Upper lobe of right lung (tissue), 1 donor: ENCODE measurements around the gene RPA1. TPM values are rescaled to one million over a fixed set of nuclear protein-coding genes. Genes with fewer than 3 reads are reported as not detected.
A peak's percentile ranks its signal among the peaks of the same experiment; 100 is the strongest.
"Not testable (repeated sequence)": the region's sequence is repeated elsewhere in the genome, so short reads cannot be mapped to it uniquely, and the experiment has no call there.

Experiments
- ATAC-seq: fragments of 200-7000 bp; cut with Tn5 transposase; one replicate; pipeline ENCODE4 v1.9.1; 2020; ENCODE audit warnings: mild to moderate bottlenecking, moderate library complexity
- DNase-seq: peaks from one replicate; pipeline ENCODE4 v3.0.0-alpha.2; 2020
- H3K27ac ChIP-seq: fragments of 200-600 bp; one replicate; pipeline ENCODE4 v1.8.0; 2022
- H3K27me3 ChIP-seq: fragments of 200-600 bp; one replicate; pipeline ENCODE4 v1.8.0; 2022; ENCODE audit warnings: mild to moderate bottlenecking
- H3K36me3 ChIP-seq: fragments of 200-600 bp; one replicate; pipeline ENCODE4 v1.8.0; 2022
- H3K4me1 ChIP-seq: fragments of 200-600 bp; one replicate; pipeline ENCODE4 v1.8.0; 2022
- H3K4me3 ChIP-seq: fragments of 200-600 bp; one replicate; pipeline ENCODE4 v1.8.0; 2022; ENCODE audit warnings: mild to moderate bottlenecking
- H3K9me3 ChIP-seq: fragments of 200-600 bp; one replicate; pipeline ENCODE4 v1.8.0; 2022
- intact Hi-C: fragments of 100-400 bp; cut with DNase I; formaldehyde crosslinking; loops from one replicate; pipeline ENCODE4 v1.11.0; 2022
- total RNA-seq: library from RNA; stranded (reverse); fragmentation: NEBNext Ultra II Directional; extraction: Animal tissue kit (Norgen Biotek cat#: 25700); gene quantifications from one replicate; pipeline ENCODE4 v1.2.1, GENCODE V29; 2021
- TF ChIP-seq, protein P1 (sequence below): fragments of 200-600 bp; IDR thresholded peaks from one replicate; pipeline ENCODE4 v1.8.0; 2022; ENCODE audit warnings: antibody characterized with exemption
- donor health status: DM: no; HTN: yes; CAD: no; lungs with severe emphysema.

The RPA1 gene
- total RNA-seq, 1 donor from 2014 or later: 56.7 TPM

DNA sequence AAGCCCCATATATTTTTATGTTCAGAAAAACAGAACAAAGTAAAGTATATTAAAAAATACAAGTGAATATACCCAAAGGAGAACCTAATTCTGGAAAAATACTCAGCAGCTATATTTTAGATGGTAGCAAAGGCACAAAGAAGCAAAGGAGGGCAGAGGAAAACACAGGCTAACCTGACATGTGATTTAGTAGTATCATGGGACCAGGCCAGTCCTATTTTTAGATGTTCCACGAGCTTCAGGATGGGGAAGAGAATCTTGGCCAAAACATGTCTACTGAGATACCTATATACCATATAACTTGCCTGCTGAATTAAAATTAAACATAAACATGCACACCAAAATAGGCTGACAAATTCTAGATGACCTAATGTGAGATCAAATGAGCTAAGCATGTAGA is 33.0 kb upstream of the RPA1 start:
- H3K4me1 ChIP-seq: peaks cover 9% of the 10 kb centered on the region
- no peak for DNase-seq
- H3K9me3 ChIP-seq: no peaks in the 10 kb centered on the region
- no peak overlapping the region for H3K4me3 ChIP-seq
- H3K27me3 ChIP-seq: no peaks in the 10 kb centered on the region
- H3K36me3 ChIP-seq: peaks cover 24% of the 10 kb centered on the region
- TF ChIP-seq, protein P1, sequence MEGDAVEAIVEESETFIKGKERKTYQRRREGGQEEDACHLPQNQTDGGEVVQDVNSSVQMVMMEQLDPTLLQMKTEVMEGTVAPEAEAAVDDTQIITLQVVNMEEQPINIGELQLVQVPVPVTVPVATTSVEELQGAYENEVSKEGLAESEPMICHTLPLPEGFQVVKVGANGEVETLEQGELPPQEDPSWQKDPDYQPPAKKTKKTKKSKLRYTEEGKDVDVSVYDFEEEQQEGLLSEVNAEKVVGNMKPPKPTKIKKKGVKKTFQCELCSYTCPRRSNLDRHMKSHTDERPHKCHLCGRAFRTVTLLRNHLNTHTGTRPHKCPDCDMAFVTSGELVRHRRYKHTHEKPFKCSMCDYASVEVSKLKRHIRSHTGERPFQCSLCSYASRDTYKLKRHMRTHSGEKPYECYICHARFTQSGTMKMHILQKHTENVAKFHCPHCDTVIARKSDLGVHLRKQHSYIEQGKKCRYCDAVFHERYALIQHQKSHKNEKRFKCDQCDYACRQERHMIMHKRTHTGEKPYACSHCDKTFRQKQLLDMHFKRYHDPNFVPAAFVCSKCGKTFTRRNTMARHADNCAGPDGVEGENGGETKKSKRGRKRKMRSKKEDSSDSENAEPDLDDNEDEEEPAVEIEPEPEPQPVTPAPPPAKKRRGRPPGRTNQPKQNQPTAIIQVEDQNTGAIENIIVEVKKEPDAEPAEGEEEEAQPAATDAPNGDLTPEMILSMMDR: no peak
- H3K27ac ChIP-seq: no peak overlapping the region
- intact Hi-C loops: no loop called here
- ATAC-seq: peak; percentile 75

DNA sequence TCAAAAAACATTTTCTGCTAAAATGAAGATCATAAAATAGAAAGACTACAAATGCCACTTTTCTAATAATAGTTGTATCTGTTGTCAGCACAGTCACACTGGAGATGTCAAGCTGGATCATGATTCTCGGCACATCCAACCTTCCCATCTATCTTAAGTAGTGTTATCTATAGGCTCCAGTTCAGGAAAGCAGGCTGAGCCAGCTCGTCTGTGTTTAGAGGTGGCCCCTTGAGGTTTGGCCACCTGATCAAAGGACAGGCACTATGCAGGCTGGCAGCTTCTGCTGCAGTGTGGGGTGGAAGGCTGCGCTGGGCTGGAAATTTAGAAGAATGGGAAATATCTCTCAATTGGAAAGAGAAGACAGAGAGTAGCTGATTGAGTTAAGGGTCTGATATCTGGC is 32.5 kb upstream of the RPA1 start:
- H3K9me3 ChIP-seq: no peaks in the 10 kb centered on the region
- H3K27me3 ChIP-seq: no peaks in the 10 kb centered on the region
- peaks cover 9% of the 10 kb centered on the region for H3K4me1 ChIP-seq
- intact Hi-C loops: no loop called here
- DNase-seq: no peak
- no peak overlapping the region for H3K4me3 ChIP-seq
- ATAC-seq: no peak
- peak overlapping the region; percentile 6 for H3K27ac ChIP-seq
- TF ChIP-seq, protein P1: no peak
- H3K36me3 ChIP-seq: peaks cover 27% of the 10 kb centered on the region

DNA sequence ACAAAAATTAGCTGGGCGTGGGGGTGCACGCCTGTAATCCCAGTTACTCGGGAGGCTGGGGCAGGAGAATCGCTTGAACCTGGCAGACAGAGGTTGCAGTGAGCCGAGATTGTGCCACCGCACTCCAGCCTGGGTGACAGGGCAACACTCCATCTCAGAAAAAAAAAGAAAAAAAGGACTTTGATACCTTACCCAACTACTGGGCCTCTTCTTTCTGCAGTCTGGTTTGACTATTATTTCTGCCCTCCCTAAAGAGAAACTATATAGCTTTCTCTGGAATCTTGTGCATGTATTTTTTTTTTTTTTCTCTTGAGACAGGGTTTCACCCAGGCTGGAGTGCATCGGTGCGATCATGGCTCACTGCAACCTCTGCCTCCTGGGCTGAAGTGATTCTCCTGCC is 32.0 kb upstream of the RPA1 start:
- ATAC-seq, intact Hi-C loops: not testable (repeated sequence)

DNA sequence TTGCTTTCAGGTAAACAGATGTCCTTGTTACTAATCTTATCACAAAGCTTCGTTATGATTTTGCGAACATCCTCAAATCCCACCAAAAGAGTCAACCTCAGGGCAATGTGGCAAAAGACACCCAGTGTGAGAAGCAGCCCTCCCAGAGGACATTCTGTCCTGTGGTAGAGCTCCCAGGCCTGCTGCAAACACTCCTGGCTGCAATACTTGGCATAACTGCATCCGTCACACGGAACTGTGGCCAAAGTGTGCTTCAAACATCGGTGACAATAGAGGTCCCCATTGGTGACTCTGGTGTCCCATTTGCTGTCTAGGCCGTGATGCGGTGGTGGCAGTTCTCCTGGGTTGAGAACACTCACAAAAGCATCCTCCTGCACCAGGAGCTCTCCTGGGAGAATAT is 29.6 kb upstream of the RPA1 start:
- TF ChIP-seq, protein P1: no peak
- H3K27ac ChIP-seq: no peak overlapping the region
- intact Hi-C loops: no loop called here
- peak; percentile 17 for DNase-seq
- H3K4me3 ChIP-seq: no peak overlapping the region
- H3K9me3 ChIP-seq: no peaks in the 10 kb centered on the region
- no peak for ATAC-seq
- peaks cover 40% of the 10 kb centered on the region for H3K36me3 ChIP-seq
- peaks cover 9% of the 10 kb centered on the region for H3K4me1 ChIP-seq
- no peaks in the 10 kb centered on the region for H3K27me3 ChIP-seq

More for the DNA sequence above, 32.0 kb upstream of the RPA1 start:
- not testable (repeated sequence) for DNase-seq, H3K27me3 ChIP-seq, H3K4me3 ChIP-seq, H3K9me3 ChIP-seq, H3K4me1 ChIP-seq
- Histone ChIP-seq H3K27ac (peak overlapping the region; percentile 6), H3K36me3 (peaks cover 32% of the 10 kb centered on the region)

DNA sequence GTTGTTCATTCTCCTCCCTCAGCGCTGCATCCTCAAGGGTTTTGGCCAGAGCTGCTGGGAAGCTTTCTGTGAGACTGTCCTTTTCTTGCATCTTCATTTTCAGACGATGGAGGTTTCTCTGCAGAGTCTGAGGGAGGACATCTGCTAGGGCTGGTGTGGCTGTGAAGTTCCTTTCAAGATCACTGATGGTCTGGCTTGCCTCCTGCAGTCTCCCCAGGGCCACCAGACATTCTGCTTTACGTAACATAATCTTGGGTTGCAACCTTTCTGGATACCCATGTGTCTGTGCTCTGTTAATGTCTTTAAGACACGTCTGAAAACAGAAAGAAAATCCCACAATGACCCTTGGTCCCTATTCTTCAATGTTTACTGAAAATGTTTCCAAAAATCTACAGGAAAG is 29.1 kb upstream of the RPA1 start:
- no peak for DNase-seq
- TF ChIP-seq, protein P1: no peak
- H3K36me3 ChIP-seq: peaks cover 40% of the 10 kb centered on the region

DNA sequence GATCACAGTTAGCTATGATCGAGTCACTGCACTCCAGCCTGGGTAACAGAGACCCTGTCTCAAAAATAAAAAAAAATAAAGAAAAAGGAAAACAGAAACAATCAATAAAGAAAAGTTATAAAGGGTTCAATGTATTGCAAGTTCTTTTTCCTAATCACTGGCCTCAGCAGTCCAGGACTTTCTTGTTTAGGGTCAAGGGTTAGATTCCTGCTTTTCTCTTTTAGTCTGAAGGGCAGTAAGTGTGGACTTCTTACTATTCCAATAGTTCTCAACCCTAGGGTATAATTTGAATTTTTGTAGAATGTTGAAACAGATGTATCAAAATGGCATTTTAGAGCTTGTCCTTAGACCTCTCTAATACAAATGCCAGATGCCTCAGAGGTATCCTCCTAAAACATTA is 27.4 kb upstream of the RPA1 start:
- H3K4me1 ChIP-seq: peaks cover under 1% of the 10 kb centered on the region
- ATAC-seq: no peak
- no peak overlapping the region for H3K27ac ChIP-seq
- no peaks in the 10 kb centered on the region for H3K9me3 ChIP-seq
- peaks cover 40% of the 10 kb centered on the region for H3K36me3 ChIP-seq
- DNase-seq: no peak
- intact Hi-C loops: no loop called here
- H3K4me3 ChIP-seq: no peak overlapping the region
- H3K27me3 ChIP-seq: no peaks in the 10 kb centered on the region
- TF ChIP-seq, protein P1: no peak

More for the DNA sequence above, 29.1 kb upstream of the RPA1 start:
- H3K27ac ChIP-seq: no peak overlapping the region
- peaks cover 9% of the 10 kb centered on the region for H3K4me1 ChIP-seq
- H3K27me3 ChIP-seq: no peaks in the 10 kb centered on the region
- no peaks in the 10 kb centered on the region for H3K9me3 ChIP-seq
- H3K4me3 ChIP-seq: no peak overlapping the region
- ATAC-seq: no peak
- intact Hi-C loops: no loop called here
